HEK293 (cell line): ENCODE data around the gene SERPINA7.

ENCODE experiments used
- CTCF ChIA-PET: fragments of 350-600 bp; formaldehyde crosslinking; extraction: SDS; loops from one replicate; lab custom pipeline; 2021; ENCODE audit warnings: antibody characterized with exemption; lab: Yijun Ruan, JAX
- POLR2A ChIA-PET: fragments of 300-600 bp; formaldehyde crosslinking; extraction: SDS; loops from one replicate; lab custom pipeline; 2020; ENCODE audit warnings: antibody characterized with exemption, inconsistent platforms; lab: Yijun Ruan, JAX
- H3K27ac ChIP-seq: fragments of 200-500 bp; sonication (Bioruptor generic); 2 replicates; pipeline ENCODE4 v1.5.1; 2014; ENCODE audit warnings: low read depth, low read length, control low read depth, inconsistent platforms; ENCODE audit errors: extremely low read depth
- H3K36me3 ChIP-seq, 2 experiments: fragments of 200-500 bp in 1 of 2; sonication (Bioruptor generic) in 1 of 2; 1 replicate in 1 of 2; 2 replicates in 1 of 2; pipeline ENCODE4 v1.5.1; 2014 to 2017; ENCODE audit warnings: inconsistent platforms in 2 of 2, low read length in 2 of 2; ENCODE audit not compliant: control insufficient read depth in 2 of 2, insufficient read depth in 1 of 2
- H3K4me1 ChIP-seq: fragments of 200-500 bp; sonication (Bioruptor generic); 2 replicates; pipeline ENCODE4 v1.5.1; 2014; ENCODE audit warnings: mild to moderate bottlenecking, low read length, inconsistent platforms; ENCODE audit not compliant: control insufficient read depth, insufficient read depth
- H3K4me3 ChIP-seq: 2 replicates; pipeline ENCODE4 v1.5.1; 2011; ENCODE audit warnings: low read depth, mild to moderate bottlenecking, control low read depth, low read length, moderate library complexity
- H3K9me3 ChIP-seq: fragments of 200-500 bp; sonication (Bioruptor generic); 2 replicates; pipeline ENCODE4 v1.5.1; 2014; ENCODE audit warnings: low read depth, low read length, inconsistent platforms; ENCODE audit not compliant: control insufficient read depth, insufficient read depth
- MEIS1 ChIP-seq: sonication (generic); formaldehyde crosslinking; IDR thresholded peaks from 2 replicates; pipeline ENCODE4 v1.8.1; 2022; ENCODE audit warnings: missing genetic modification reagents, mild to moderate bottlenecking, borderline replicate concordance
- REST ChIP-seq: fragments of 450-650 bp; formaldehyde crosslinking; IDR thresholded peaks from 2 replicates; pipeline ENCODE4 v1.5.1; 2016; ENCODE audit warnings: missing biosample characterization, missing genetic modification characterization
- TSHZ1 ChIP-seq: fragments of 450-650 bp; formaldehyde crosslinking; IDR thresholded peaks from 2 replicates; pipeline ENCODE4 v1.5.1; 2016; ENCODE audit warnings: missing biosample characterization, missing genetic modification characterization, borderline replicate concordance
- ZNF114 ChIP-seq: fragments of 450-650 bp; formaldehyde crosslinking; IDR thresholded peaks from 2 replicates; pipeline ENCODE4 v1.5.0; 2017; ENCODE audit warnings: missing biosample characterization, missing genetic modification characterization
- ZNF138 ChIP-seq: fragments of 450-650 bp; formaldehyde crosslinking; IDR thresholded peaks from 2 replicates; pipeline ENCODE4 v1.5.1; 2016; ENCODE audit warnings: missing biosample characterization, missing genetic modification characterization, borderline replicate concordance
- ZNF140 ChIP-seq: fragments of 450-650 bp; formaldehyde crosslinking; IDR thresholded peaks from 2 replicates; pipeline ENCODE4 v1.5.1; 2016; ENCODE audit warnings: missing biosample characterization, missing genetic modification characterization
- ZNF146 ChIP-seq: fragments of 450-650 bp; formaldehyde crosslinking; IDR thresholded peaks from 2 replicates; pipeline ENCODE4 v1.5.1; 2016; ENCODE audit warnings: missing biosample characterization, missing genetic modification characterization
- ZNF155 ChIP-seq: fragments of 450-650 bp; formaldehyde crosslinking; IDR thresholded peaks from 2 replicates; pipeline ENCODE4 v1.5.1; 2016; ENCODE audit warnings: missing biosample characterization, missing genetic modification characterization
- ZNF24 ChIP-seq: fragments of 450-650 bp; formaldehyde crosslinking; IDR thresholded peaks from 2 replicates; pipeline ENCODE4 v1.5.1; 2016; ENCODE audit warnings: missing biosample characterization, missing genetic modification characterization
- ZNF433 ChIP-seq: fragments of 450-650 bp; formaldehyde crosslinking; IDR thresholded peaks from 2 replicates; pipeline ENCODE4 v1.5.1; 2016; ENCODE audit warnings: missing biosample characterization, missing genetic modification characterization, low read depth
- ZNF529 ChIP-seq: fragments of 450-650 bp; formaldehyde crosslinking; IDR thresholded peaks from 2 replicates; pipeline ENCODE4 v1.5.1; 2017; ENCODE audit warnings: missing genetic modification characterization, missing biosample characterization; ENCODE audit not compliant: insufficient replicate concordance
- ZNF530 ChIP-seq: fragments of 450-650 bp; formaldehyde crosslinking; IDR thresholded peaks from 2 replicates; pipeline ENCODE4 v1.5.1; 2016; ENCODE audit warnings: low read depth, missing biosample characterization, missing genetic modification characterization
- ZNF561 ChIP-seq: fragments of 450-650 bp; IDR thresholded peaks from 2 replicates; pipeline ENCODE4 v1.5.1; 2018; ENCODE audit warnings: missing biosample characterization, missing genetic modification characterization, borderline replicate concordance
- ZNF585B ChIP-seq: fragments of 450-650 bp; formaldehyde crosslinking; IDR thresholded peaks from 2 replicates; pipeline ENCODE4 v1.5.1; 2016; ENCODE audit warnings: missing biosample characterization, missing genetic modification characterization
- ZNF658 ChIP-seq: fragments of 450-650 bp; formaldehyde crosslinking; IDR thresholded peaks from 2 replicates; pipeline ENCODE4; 2016; ENCODE audit warnings: missing biosample characterization, missing genetic modification characterization
- ZNF747 ChIP-seq: fragments of 450-650 bp; formaldehyde crosslinking; IDR thresholded peaks from 2 replicates; pipeline ENCODE4 v1.5.1; 2016; ENCODE audit warnings: missing biosample characterization, missing genetic modification characterization
- ZNF791 ChIP-seq: fragments of 450-650 bp; formaldehyde crosslinking; IDR thresholded peaks from 2 replicates; pipeline ENCODE4 v1.5.1; 2016; ENCODE audit warnings: missing biosample characterization, missing genetic modification characterization

SERPINA7 gene

GRCh38 chrX:106040861-106041260 lies 2.3 kb upstream of the SERPINA7 start:
- H3K4me1 ChIP-seq: no peaks in the 10 kb centered on the region
- no peak for TF ChIP-seq ZNF155 (tag by site-specific recombination)
- TF ChIP-seq ZNF146 (tag by site-specific recombination): no peak
- TF ChIP-seq ZNF529 (tag by site-specific recombination): no peak
- TF ChIP-seq ZNF138 (tag by site-specific recombination): no peak
- no peak for TF ChIP-seq ZNF24 (tag by site-specific recombination)
- TF ChIP-seq TSHZ1 (tag by site-specific recombination): no peak
- TF ChIP-seq ZNF791 (tag by site-specific recombination): no peak
- no peak for TF ChIP-seq ZNF585B (tag by site-specific recombination)
- TF ChIP-seq ZNF140 (tag by site-specific recombination): no peak
- no peaks in the 10 kb centered on the region for H3K9me3 ChIP-seq
- CTCF ChIA-PET: interaction anchor here (0.6 to 0.7 kb wide), 4 partner anchors 12 to 317 kb away, joined by 3 read pairs; no protein-coding TSS in a partner anchor
- H3K36me3 ChIP-seq: no peaks in the 10 kb centered on the region
- H3K4me3 ChIP-seq: no peak overlapping the region
- POLR2A ChIA-PET: no interaction called here
- no peak overlapping the region for H3K27ac ChIP-seq

- ChIA-PET CTCF (interaction anchor here (0.5 to 1.3 kb wide), 8 partner anchors 10 to 301 kb away, joined by 3 to 9 read pairs (median 3); no protein-coding TSS in a partner anchor), POLR2A (no interaction called here)
- Histone ChIP-seq H3K36me3 (no peaks in the 10 kb centered on the region), H3K4me3 (no peak overlapping the region), H3K9me3 (no peaks in the 10 kb centered on the region)
- TF ChIP-seq ZNF114 (no peak), ZNF530 (tag by site-specific recombination) (no peak), REST (tag by site-specific recombination) (no peak), ZNF529 (tag by site-specific recombination) (no peak), ZNF658 (tag by site-specific recombination) (no peak), ZNF433 (tag by site-specific recombination) (no peak), ZNF561 (tag by site-specific recombination) (no peak), MEIS1 (CRISPR knock-in tag) (no peak), ZNF747 (tag by site-specific recombination) (no peak)
- TF ChIP-seq, all 188 proteins: peak for 0
- H3K4me1 ChIP-seq: no peaks in the 10 kb centered on the region
- no peak overlapping the region for H3K27ac ChIP-seq
Observed at GRCh38 chrX:106039920-106040319, 1.4 kb upstream of the SERPINA7 start.
